ENCODE results near the gene MAN1A1.

GRCh38 chr6:119148825-119149525 is 200.6 kb downstream of the MAN1A1 start:
- TF ChIP-seq CTCF (IDR thresholded peaks at IDR 0.05) (no peak), POLR2A (IDR thresholded peaks at IDR 0.05) (no peak), POLR2AphosphoS5 (IDR thresholded peaks at IDR 0.05) (no peak)

All from suprapubic skin (tissue), 4 donors.